Tibial nerve (tissue), 4 donors: Measurements from ENCODE around the gene TBL1X.

ENCODE experiments used
- CTCF ChIP-seq, 5 experiments: fragments of 200-600 bp in 3 of 5; fragments of 450-650 bp in 2 of 5; sonication (generic) in 3 of 5; IDR thresholded peaks; one replicate each; pipeline ENCODE4 v1.5.1; 2016 to 2019; ENCODE audit warnings: antibody characterized with exemption in 5 of 5, mild to moderate bottlenecking in 3 of 5, moderate library complexity in 2 of 5
- EP300 ChIP-seq, 2 donors: sonication (generic); formaldehyde crosslinking; IDR thresholded peaks; one replicate each; pipeline ENCODE4 v1.6.1; 2017; ENCODE audit warnings: antibody characterized with exemption in 2 of 2, mild to moderate bottlenecking in 1 of 2

GRCh38 chrX:9634551-9634950 lies 169.7 kb downstream of the TBL1X start:
- TF ChIP-seq CTCF (IDR thresholded peaks at IDR 0.05) (no peak), EP300 (IDR thresholded peaks at IDR 0.05) (no peak)
